ENCODE data around the gene CDH12.

The CDH12 gene

DNA sequence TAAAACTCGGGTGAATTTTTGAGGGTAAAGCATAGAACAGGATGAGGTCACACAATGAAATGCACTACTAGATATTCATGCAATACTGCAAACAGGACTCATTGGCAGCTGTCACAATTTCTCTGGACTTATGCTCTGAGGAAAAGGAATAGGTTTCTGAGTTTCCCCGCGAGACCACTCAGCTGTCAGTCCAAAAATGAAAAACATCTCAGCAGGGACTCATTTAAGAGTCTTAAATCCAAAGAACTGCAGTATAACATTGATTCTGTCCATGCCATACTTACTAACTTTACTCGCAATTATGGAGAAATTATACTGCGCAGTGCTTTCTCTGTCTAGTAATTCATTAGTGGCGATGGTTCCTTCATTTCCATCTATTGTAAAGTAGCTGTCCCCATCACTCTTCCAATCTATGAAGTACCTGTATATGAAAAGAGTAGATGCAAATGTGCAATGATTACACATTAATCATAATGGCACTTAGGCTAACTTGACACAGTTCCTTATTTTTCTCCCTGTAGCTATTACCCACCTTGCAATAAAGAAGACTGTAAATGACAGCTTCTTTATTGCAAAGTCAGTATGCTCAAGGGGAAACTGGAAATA lies 1070.0 kb downstream of the CDH12 start:
- no peak for DNase-seq
- Histone ChIP-seq H3K27ac (no peak overlapping the region), H3K9me3 (no peaks in the 10 kb centered on the region), H3K4me1 (no peaks in the 10 kb centered on the region), H3K27me3 (no peaks in the 10 kb centered on the region), H3K36me3 (no peaks in the 10 kb centered on the region), H3K4me3 (no peak overlapping the region)
- TF ChIP-seq, protein P1, sequence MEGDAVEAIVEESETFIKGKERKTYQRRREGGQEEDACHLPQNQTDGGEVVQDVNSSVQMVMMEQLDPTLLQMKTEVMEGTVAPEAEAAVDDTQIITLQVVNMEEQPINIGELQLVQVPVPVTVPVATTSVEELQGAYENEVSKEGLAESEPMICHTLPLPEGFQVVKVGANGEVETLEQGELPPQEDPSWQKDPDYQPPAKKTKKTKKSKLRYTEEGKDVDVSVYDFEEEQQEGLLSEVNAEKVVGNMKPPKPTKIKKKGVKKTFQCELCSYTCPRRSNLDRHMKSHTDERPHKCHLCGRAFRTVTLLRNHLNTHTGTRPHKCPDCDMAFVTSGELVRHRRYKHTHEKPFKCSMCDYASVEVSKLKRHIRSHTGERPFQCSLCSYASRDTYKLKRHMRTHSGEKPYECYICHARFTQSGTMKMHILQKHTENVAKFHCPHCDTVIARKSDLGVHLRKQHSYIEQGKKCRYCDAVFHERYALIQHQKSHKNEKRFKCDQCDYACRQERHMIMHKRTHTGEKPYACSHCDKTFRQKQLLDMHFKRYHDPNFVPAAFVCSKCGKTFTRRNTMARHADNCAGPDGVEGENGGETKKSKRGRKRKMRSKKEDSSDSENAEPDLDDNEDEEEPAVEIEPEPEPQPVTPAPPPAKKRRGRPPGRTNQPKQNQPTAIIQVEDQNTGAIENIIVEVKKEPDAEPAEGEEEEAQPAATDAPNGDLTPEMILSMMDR (IDR thresholded peaks at IDR 0.05) = no peak
- intact Hi-C loops (cut with DNase I; ENCODE audit: low total_unique reads) = no loop called here

DNA sequence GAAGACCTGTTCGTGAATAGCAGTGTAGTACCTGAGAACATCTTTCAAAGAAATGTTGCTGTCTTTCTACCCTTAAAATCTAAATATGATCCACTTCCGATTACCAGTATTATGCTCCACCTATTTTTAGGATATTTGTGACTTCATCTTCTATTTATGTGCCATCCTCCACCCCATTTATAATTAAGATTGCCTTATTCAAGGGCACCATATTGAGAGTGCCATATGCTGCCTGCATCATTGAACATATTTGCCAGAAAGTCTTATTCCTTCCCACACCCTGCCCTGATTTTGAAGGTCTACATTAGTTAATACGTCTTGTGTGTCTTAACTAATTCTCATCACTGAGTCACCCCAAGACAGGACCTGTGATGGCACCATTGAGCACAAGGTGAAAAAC lies 1076.7 kb downstream of the CDH12 start:
- DNase-seq = no peak
- Histone ChIP-seq H3K27me3 (no peaks in the 10 kb centered on the region), H3K27ac (no peak overlapping the region), H3K4me3 (no peak overlapping the region), H3K36me3 (no peaks in the 10 kb centered on the region), H3K9me3 (no peaks in the 10 kb centered on the region), H3K4me1 (no peaks in the 10 kb centered on the region)
- TF ChIP-seq, protein P1 (IDR thresholded peaks at IDR 0.05) = no peak
- intact Hi-C loops (cut with DNase I; ENCODE audit: low total_unique reads) = no loop called here

DNA sequence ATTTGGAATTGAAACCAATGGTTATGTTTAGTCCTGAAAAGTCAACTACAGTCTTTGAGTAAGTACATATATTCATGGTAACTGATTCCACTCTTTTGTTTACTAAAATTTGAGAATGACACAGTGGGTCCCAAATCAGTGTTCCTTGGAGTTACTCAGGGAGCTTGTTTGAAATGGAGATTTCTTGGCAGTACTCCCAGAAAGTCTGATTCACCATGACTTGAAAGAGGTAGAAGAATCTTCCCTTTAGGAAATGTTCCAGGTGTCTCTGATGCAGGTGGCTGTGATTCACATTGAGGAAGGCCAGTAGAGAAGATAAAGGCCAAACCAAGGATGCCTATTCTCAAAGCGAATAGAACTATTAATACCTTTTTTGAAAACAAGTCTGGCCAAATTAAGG lies 1078.3 kb downstream of the CDH12 start:
- H3K36me3 ChIP-seq = no peaks in the 10 kb centered on the region
- no peak overlapping the region for H3K4me3 ChIP-seq
- DNase-seq = no peak
- H3K4me1 ChIP-seq = no peaks in the 10 kb centered on the region
- H3K27ac ChIP-seq = no peak overlapping the region
- H3K9me3 ChIP-seq = no peaks in the 10 kb centered on the region
- TF ChIP-seq, protein P1 (IDR thresholded peaks at IDR 0.05) = no peak
- intact Hi-C loops (cut with DNase I; ENCODE audit: low total_unique reads) = no loop called here
- no peaks in the 10 kb centered on the region for H3K27me3 ChIP-seq

DNA sequence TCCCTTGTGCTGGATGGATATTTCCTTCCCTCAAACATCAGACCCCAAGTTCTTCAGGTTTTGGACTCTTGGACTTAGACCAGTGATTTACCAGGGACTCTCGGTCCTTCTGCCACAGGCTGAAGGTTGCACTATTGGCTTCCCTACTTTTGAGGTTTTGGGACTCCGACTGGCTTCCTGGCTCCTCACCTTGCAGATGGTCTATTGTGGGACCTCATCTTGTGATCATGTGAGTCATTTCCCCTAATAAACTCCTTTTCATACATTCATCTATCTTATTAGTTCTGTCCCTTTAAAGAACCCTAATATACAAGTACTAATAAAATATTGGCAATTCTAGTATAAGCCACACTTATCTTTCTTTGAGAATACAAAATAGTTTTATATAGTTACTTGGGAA lies 1078.9 kb downstream of the CDH12 start:
- no peak for DNase-seq
- H3K9me3 ChIP-seq = no peaks in the 10 kb centered on the region
- no peak overlapping the region for H3K27ac ChIP-seq
- TF ChIP-seq, protein P1 (IDR thresholded peaks at IDR 0.05) = no peak
- no peaks in the 10 kb centered on the region for H3K27me3 ChIP-seq
- no peak overlapping the region for H3K4me3 ChIP-seq
- no peaks in the 10 kb centered on the region for H3K4me1 ChIP-seq
- intact Hi-C loops (cut with DNase I; ENCODE audit: low total_unique reads) = no loop called here
- no peaks in the 10 kb centered on the region for H3K36me3 ChIP-seq

DNA sequence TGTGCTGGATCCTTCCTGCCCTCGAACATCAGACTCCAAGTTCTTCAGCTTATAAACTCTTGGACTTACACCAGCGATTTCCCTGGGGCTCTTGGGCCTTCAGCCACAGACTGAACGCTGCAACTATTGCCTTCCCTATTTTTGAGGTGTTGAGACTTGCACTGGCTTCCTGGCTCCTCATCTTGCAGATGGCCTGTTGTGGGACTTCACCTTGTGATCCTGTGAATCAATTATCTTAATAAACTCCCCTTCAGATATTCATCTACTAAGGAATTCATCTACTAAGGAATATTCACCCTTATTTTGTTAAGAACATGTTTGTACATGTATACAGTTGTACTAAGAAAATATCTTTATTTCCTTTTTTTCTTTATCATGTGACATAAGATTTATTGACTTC lies 1079.7 kb downstream of the CDH12 start:
- Histone ChIP-seq H3K4me1 (no peaks in the 10 kb centered on the region), H3K4me3 (no peak overlapping the region), H3K27me3 (no peaks in the 10 kb centered on the region), H3K36me3 (no peaks in the 10 kb centered on the region), H3K27ac (no peak overlapping the region), H3K9me3 (no peaks in the 10 kb centered on the region)
- no peak for DNase-seq
- intact Hi-C loops (cut with DNase I; ENCODE audit: low total_unique reads) = no loop called here
- TF ChIP-seq, protein P1 (IDR thresholded peaks at IDR 0.05) = no peak

DNA sequence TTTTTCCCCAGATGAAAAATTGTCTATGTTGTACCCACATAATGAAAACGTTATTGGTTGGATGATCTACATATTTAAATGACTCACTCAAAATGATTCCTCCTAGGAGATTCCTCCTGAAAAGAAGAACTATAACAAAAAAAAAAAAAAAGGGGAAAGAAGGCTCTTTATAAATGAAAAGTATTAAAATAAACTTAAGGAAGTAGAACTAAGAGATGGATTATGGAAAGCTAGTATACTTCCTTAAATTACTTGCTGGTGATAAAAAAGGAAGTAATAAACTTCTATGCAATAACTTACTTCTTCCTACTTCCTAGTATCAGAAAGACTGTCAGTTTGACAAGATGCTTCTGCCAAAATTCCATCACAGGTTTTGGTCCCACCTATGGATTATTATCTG lies 1087.7 kb downstream of the CDH12 start:
- DNase-seq = no peak
- Histone ChIP-seq H3K36me3 (no peaks in the 10 kb centered on the region), H3K27ac (no peak overlapping the region), H3K4me1 (no peaks in the 10 kb centered on the region), H3K9me3 (no peaks in the 10 kb centered on the region), H3K4me3 (no peak overlapping the region), H3K27me3 (no peaks in the 10 kb centered on the region)
- intact Hi-C loops (cut with DNase I; ENCODE audit: low total_unique reads) = no loop called here
- TF ChIP-seq, protein P1 (IDR thresholded peaks at IDR 0.05) = no peak

All from tibial artery (tissue), 4 donors.